ENCODE results near the gene KYAT1.
A peak's percentile ranks its signal among the peaks of the same experiment; 100 is the strongest.
"Not testable (repeated sequence)": the region's sequence is repeated elsewhere in the genome, so short reads cannot be mapped to it uniquely, and the experiment has no call there.

The KYAT1 gene

GRCh38 chr9:128805661-128806060, 76.1 kb downstream of the KYAT1 start:
- DNase-seq (ENCODE audit: low spot score in 2 of 2) = no peak
- no peak for ATAC-seq
- Mint-ChIP-seq H3K9me3 (no peaks in the 10 kb centered on the region), H3K4me1 (no peaks in the 10 kb centered on the region), H3K27ac (no peak overlapping the region), H3K36me3 (peaks cover 55% of the 10 kb centered on the region), H3K4me3 (no peak overlapping the region)

DNA sequence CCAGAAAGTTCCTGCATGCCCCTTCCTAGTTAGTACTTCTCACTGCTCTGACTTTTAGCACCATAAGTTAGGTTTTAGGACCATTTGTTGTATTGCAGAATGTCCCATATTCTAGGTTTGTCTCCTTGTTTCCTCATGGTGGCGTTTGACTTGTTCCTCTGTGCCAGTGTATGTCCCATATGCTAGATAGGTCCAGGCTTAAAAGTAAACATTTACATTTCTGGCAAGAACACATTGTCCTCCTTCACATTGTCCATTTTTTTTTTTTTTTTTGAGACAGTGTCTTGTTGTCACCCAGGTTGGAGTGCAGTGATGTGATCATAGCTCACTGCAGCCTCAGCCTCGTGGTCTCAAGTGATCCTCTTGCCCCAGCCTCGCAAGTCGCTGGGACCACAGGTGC, 79.3 kb downstream of the KYAT1 start:
- ATAC-seq (no peak), DNase-seq (ENCODE audit: low spot score in 2 of 2) (no peak)
- Mint-ChIP-seq H3K4me1 (no peaks in the 10 kb centered on the region), H3K27ac (no peak overlapping the region), H3K36me3 (peaks cover 83% of the 10 kb centered on the region), H3K9me3 (no peaks in the 10 kb centered on the region), H3K4me3 (no peak overlapping the region)

- Mint-ChIP-seq H3K4me3 (no peak overlapping the region), H3K27ac (no peak overlapping the region), H3K4me1 (no peaks in the 10 kb centered on the region), H3K9me3 (no peaks in the 10 kb centered on the region), H3K36me3 (peaks cover 100% of the 10 kb centered on the region)
- ATAC-seq (no peak), DNase-seq (ENCODE audit: low spot score in 2 of 2) (no peak)
Measured at GRCh38 chr9:128800061-128800460, 81.7 kb downstream of the KYAT1 start.

- Mint-ChIP-seq H3K36me3 (peaks cover 100% of the 10 kb centered on the region), H3K4me3 (no peak overlapping the region), H3K9me3 (no peaks in the 10 kb centered on the region), H3K27ac (peak overlapping the region; percentile 51), H3K4me1 (peaks cover 2% of the 10 kb centered on the region)
- ATAC-seq (no peak), DNase-seq (ENCODE audit: low spot score in 2 of 2) (no peak)
Measured at GRCh38 chr9:128798896-128799295, 82.9 kb downstream of the KYAT1 start.

- Mint-ChIP-seq H3K36me3 (peaks cover 96% of the 10 kb centered on the region), H3K4me1 (peaks cover 11% of the 10 kb centered on the region)
- ATAC-seq; H3K4me3 Mint-ChIP-seq; H3K9me3 Mint-ChIP-seq; H3K27ac Mint-ChIP-seq; DNase-seq (ENCODE audit: low spot score in 2 of 2): not testable (repeated sequence)
Measured at GRCh38 chr9:128794961-128795360, 86.8 kb downstream of the KYAT1 start.

DNA sequence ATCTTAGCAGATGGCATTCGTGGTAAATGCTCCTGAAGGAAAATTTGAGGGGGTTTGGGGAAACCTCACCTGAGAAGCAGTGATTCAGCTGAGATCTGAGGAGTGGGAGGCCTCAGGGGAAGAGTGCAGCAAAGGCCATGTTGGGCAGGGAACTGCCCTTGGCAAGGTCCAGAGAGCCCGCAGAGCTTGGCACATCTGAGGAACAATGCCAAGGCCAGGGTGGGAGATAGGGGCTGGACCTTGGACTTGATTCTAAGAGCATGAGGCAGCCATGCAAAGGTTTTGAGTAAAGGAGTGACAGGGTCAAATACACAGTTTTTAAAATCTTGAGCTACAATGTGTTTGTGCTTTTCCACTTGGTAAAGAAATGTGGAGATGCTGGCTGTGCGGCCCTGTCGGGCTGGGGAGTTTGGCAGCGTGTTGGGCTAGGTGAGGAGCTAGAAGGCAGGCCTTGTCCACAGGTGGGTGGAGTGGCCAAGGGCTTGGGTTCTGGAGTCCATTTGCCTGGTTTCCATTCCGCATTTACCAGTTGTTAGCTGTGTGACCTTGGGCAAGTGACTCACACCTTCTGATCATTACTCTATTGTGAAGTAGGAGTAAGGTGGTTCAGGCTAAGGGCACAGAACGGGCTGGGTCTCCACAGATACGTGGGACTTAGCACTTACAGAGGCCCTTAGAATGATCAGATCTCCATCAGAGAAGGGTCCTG, 88.6 kb downstream of the KYAT1 start:
- H3K27ac Mint-ChIP-seq = peak overlapping the region; percentile 87
- DNase-seq (ENCODE audit: low spot score in 2 of 2) (no peak), ATAC-seq (no peak)
- H3K36me3 Mint-ChIP-seq = peaks cover 96% of the 10 kb centered on the region
- peaks cover 17% of the 10 kb centered on the region for H3K4me1 Mint-ChIP-seq
- H3K9me3 Mint-ChIP-seq = no peaks in the 10 kb centered on the region
- no peak overlapping the region for H3K4me3 Mint-ChIP-seq

GRCh38 chr9:128792134-128792533, 89.6 kb downstream of the KYAT1 start:
- no peak overlapping the region for H3K27ac Mint-ChIP-seq
- no peak overlapping the region for H3K4me3 Mint-ChIP-seq
- ATAC-seq = no peak
- H3K9me3 Mint-ChIP-seq = no peaks in the 10 kb centered on the region
- peaks cover 92% of the 10 kb centered on the region for H3K36me3 Mint-ChIP-seq
- peaks cover 24% of the 10 kb centered on the region for H3K4me1 Mint-ChIP-seq
- DNase-seq (ENCODE audit: low spot score in 2 of 2) = no peak

DNA sequence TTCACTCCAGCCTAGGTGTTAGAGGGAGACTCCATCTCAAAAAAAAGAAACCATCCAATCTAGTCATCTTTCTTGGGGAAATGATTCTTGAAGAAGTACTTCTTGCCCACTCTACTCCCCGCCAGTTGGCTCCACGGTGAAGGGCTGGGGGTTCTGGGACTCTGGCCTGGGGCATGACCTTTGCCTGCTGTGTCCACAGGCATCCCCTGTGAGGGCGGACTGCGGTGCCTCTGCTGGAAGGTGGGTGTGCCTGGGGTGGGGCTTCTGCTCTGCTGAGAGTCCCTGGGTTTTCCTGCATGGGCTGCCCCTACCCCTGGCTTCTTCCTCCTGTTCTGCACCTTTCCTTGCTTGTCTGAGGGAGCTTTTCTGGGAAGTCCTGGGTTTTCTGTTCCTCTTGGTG, 91.2 kb downstream of the KYAT1 start:
- ATAC-seq = no peak
- Mint-ChIP-seq H3K36me3 (peaks cover 76% of the 10 kb centered on the region), H3K9me3 (no peaks in the 10 kb centered on the region), H3K4me1 (peaks cover 29% of the 10 kb centered on the region), H3K4me3 (no peak overlapping the region), H3K27ac (peak overlapping the region; percentile 52)
- DNase-seq (ENCODE audit: low spot score in 2 of 2) = no peak

- peak overlapping the region; percentile 93 for H3K27ac Mint-ChIP-seq
- H3K36me3 Mint-ChIP-seq = peaks cover 55% of the 10 kb centered on the region
- peaks cover 24% of the 10 kb centered on the region for H3K4me1 Mint-ChIP-seq
- DNase-seq (ENCODE audit: low spot score in 2 of 2) (no peak), ATAC-seq (no peak)
- H3K9me3 Mint-ChIP-seq = no peaks in the 10 kb centered on the region
- peak overlapping the region; percentile 97 for H3K4me3 Mint-ChIP-seq
Measured at GRCh38 chr9:128788445-128788844, 93.3 kb downstream of the KYAT1 start.

DNA sequence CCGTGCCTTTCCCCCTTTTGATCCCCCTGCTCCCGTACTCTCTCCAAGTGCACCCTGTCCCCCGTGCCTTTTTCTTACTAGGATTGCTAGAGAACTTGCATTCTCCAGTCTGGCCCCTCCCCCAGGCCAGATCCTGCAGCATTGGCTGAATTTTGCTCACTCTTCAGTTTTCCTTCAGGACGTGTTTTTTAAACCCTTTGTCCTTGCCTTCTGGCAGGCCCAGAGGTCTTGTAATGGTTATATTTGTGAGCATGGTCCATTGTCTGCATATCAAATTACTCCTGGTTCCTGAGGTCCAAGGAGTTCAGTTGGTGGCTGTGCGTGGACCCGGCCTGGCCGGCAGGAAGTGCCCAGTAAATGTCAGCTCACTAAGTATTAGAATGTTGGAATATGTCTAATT, 94.1 kb downstream of the KYAT1 start:
- Mint-ChIP-seq H3K27ac (peak overlapping the region; percentile 93), H3K4me3 (peak overlapping the region; percentile 97), H3K36me3 (peaks cover 49% of the 10 kb centered on the region), H3K9me3 (no peaks in the 10 kb centered on the region), H3K4me1 (peaks cover 19% of the 10 kb centered on the region)
- DNase-seq (ENCODE audit: low spot score in 2 of 2) (no peak), ATAC-seq (no peak)

- H3K4me1 Mint-ChIP-seq = peaks cover 19% of the 10 kb centered on the region
- DNase-seq (ENCODE audit: low spot score in 2 of 2) (peak; percentile 92 to 97), ATAC-seq (peak; percentile 98)
- peaks cover 42% of the 10 kb centered on the region for H3K36me3 Mint-ChIP-seq
- H3K27ac Mint-ChIP-seq = peak within 1 kb of the TSS; percentile 93
- H3K9me3 Mint-ChIP-seq = no peaks in the 10 kb centered on the region
- peak within 1 kb of the TSS; percentile 97 for H3K4me3 Mint-ChIP-seq
Measured at GRCh38 chr9:128786681-128787601, 94.8 kb downstream of the KYAT1 start, which contains the start of gene TBC1D13. Gene TBC1D13, plus strand, starts transcription at chr9:128787253. Its CDS starts 101 bp downstream, at chr9:128787354.

- DNase-seq (ENCODE audit: low spot score in 2 of 2) (no peak), ATAC-seq (no peak)
- Mint-ChIP-seq H3K36me3 (peaks cover 29% of the 10 kb centered on the region), H3K27ac (no peak overlapping the region), H3K4me3 (no peak overlapping the region), H3K9me3 (no peaks in the 10 kb centered on the region), H3K4me1 (peaks cover 19% of the 10 kb centered on the region)
Measured at GRCh38 chr9:128785427-128785826, 96.3 kb downstream of the KYAT1 start.
